ENCODE data around the gene AATK.

GRCh38 chr17:81196505-81197408, 30.7 kb upstream of the AATK start:
- TF ChIP-seq CTCF (IDR thresholded peaks at IDR 0.05) = no peak
- TF ChIP-seq POLR2A (IDR thresholded peaks at IDR 0.05) = no peak

Data from adrenal gland (tissue), 5 donors.